Measurements from ENCODE around the gene CPED1. TPM values are rescaled to one million over a fixed set of nuclear protein-coding genes. Genes with fewer than 3 reads are reported as not detected.

The CPED1 gene
- total RNA-seq, 1 donor from 2014 or later, result not detected

- H3K36me3 Mint-ChIP-seq (ENCODE audit: unreplicated experiment), result no peaks in the 10 kb centered on the region
- H3K9me3 Mint-ChIP-seq (ENCODE audit: unreplicated experiment), result no peaks in the 10 kb centered on the region
- no peaks in the 10 kb centered on the region for H3K4me1 Mint-ChIP-seq (ENCODE audit: low read depth, unreplicated experiment)
- H3K27ac Mint-ChIP-seq (ENCODE audit: unreplicated experiment), result no peak overlapping the region
- no peaks in the 10 kb centered on the region for H3K27me3 Mint-ChIP-seq (ENCODE audit: unreplicated experiment)
- H3K4me3 Mint-ChIP-seq (ENCODE audit: unreplicated experiment), result no peak overlapping the region
- TF ChIP-seq, protein P1, sequence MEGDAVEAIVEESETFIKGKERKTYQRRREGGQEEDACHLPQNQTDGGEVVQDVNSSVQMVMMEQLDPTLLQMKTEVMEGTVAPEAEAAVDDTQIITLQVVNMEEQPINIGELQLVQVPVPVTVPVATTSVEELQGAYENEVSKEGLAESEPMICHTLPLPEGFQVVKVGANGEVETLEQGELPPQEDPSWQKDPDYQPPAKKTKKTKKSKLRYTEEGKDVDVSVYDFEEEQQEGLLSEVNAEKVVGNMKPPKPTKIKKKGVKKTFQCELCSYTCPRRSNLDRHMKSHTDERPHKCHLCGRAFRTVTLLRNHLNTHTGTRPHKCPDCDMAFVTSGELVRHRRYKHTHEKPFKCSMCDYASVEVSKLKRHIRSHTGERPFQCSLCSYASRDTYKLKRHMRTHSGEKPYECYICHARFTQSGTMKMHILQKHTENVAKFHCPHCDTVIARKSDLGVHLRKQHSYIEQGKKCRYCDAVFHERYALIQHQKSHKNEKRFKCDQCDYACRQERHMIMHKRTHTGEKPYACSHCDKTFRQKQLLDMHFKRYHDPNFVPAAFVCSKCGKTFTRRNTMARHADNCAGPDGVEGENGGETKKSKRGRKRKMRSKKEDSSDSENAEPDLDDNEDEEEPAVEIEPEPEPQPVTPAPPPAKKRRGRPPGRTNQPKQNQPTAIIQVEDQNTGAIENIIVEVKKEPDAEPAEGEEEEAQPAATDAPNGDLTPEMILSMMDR (IDR thresholded peaks at IDR 0.05; ENCODE audit: partially characterized antibody, unreplicated experiment), result no peak
- DNase-seq, result no peak
Measured at GRCh38 chr7:121197455-121197854, 208.9 kb downstream of the CPED1 start.

- no peaks in the 10 kb centered on the region for H3K4me1 Mint-ChIP-seq (ENCODE audit: low read depth, unreplicated experiment)
- no peak for DNase-seq
- H3K27me3 Mint-ChIP-seq (ENCODE audit: unreplicated experiment), result no peaks in the 10 kb centered on the region
- no peaks in the 10 kb centered on the region for H3K36me3 Mint-ChIP-seq (ENCODE audit: unreplicated experiment)
- no peaks in the 10 kb centered on the region for H3K9me3 Mint-ChIP-seq (ENCODE audit: unreplicated experiment)
- no peak overlapping the region for H3K4me3 Mint-ChIP-seq (ENCODE audit: unreplicated experiment)
- no peak overlapping the region for H3K27ac Mint-ChIP-seq (ENCODE audit: unreplicated experiment)
- TF ChIP-seq, protein P1 (IDR thresholded peaks at IDR 0.05; ENCODE audit: partially characterized antibody, unreplicated experiment), result no peak
Measured at GRCh38 chr7:121198502-121198901, 210.0 kb downstream of the CPED1 start.

DNA sequence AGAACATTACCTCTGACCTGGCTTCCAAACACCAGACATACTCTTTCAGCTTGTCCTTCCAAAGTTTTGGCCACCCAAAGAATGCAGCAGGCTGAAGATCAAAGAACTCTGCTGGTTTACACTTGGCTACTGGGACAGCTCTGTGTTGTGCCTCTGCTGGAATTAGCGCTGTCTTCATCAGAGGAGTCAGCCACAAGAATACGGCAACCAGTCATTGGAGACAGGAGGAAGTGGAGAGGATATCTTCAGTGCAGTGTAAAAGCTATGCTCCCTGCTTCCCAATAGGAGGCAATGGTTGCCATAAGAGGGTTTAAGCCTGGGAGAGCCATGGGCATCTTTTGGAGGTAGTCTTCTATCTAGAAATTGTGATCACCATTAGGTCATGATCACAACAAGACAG, 213.6 kb downstream of the CPED1 start:
- TF ChIP-seq, protein P1 (IDR thresholded peaks at IDR 0.05; ENCODE audit: partially characterized antibody, unreplicated experiment), result no peak
- H3K4me1 Mint-ChIP-seq (ENCODE audit: low read depth, unreplicated experiment), result no peaks in the 10 kb centered on the region
- no peaks in the 10 kb centered on the region for H3K36me3 Mint-ChIP-seq (ENCODE audit: unreplicated experiment)
- no peak overlapping the region for H3K4me3 Mint-ChIP-seq (ENCODE audit: unreplicated experiment)
- no peak overlapping the region for H3K27ac Mint-ChIP-seq (ENCODE audit: unreplicated experiment)
- no peaks in the 10 kb centered on the region for H3K27me3 Mint-ChIP-seq (ENCODE audit: unreplicated experiment)
- no peaks in the 10 kb centered on the region for H3K9me3 Mint-ChIP-seq (ENCODE audit: unreplicated experiment)
- no peak for DNase-seq

GRCh38 chr7:121202834-121203233, 214.3 kb downstream of the CPED1 start:
- no peak overlapping the region for H3K27ac Mint-ChIP-seq (ENCODE audit: unreplicated experiment)
- H3K4me1 Mint-ChIP-seq (ENCODE audit: low read depth, unreplicated experiment), result no peaks in the 10 kb centered on the region
- TF ChIP-seq, protein P1 (IDR thresholded peaks at IDR 0.05; ENCODE audit: partially characterized antibody, unreplicated experiment), result no peak
- H3K36me3 Mint-ChIP-seq (ENCODE audit: unreplicated experiment), result no peaks in the 10 kb centered on the region
- no peaks in the 10 kb centered on the region for H3K27me3 Mint-ChIP-seq (ENCODE audit: unreplicated experiment)
- no peak for DNase-seq
- H3K4me3 Mint-ChIP-seq (ENCODE audit: unreplicated experiment), result no peak overlapping the region
- H3K9me3 Mint-ChIP-seq (ENCODE audit: unreplicated experiment), result no peaks in the 10 kb centered on the region

DNA sequence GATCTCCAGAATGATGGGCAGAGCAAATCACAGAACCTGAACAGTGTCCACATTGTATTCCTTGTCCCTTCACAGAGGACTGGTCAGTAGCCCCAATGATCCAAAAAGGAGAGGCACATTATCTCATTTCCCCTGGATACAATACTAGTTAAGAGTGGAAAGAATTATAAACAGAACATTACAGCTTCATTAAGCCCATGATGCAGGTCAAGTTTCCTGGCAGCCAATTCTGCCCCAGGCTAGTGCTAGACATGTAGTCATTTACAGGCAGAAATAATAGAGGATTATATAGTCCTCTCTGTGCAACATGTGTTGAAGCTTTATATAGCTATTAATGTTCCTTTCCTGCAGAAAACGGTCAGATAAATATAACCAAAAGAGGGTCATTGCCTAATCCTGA, 216.0 kb downstream of the CPED1 start:
- Mint-ChIP-seq H3K9me3 (ENCODE audit: unreplicated experiment) (no peaks in the 10 kb centered on the region), H3K27me3 (ENCODE audit: unreplicated experiment) (no peaks in the 10 kb centered on the region), H3K27ac (ENCODE audit: unreplicated experiment) (no peak overlapping the region), H3K4me1 (ENCODE audit: low read depth, unreplicated experiment) (no peaks in the 10 kb centered on the region), H3K36me3 (ENCODE audit: unreplicated experiment) (no peaks in the 10 kb centered on the region), H3K4me3 (ENCODE audit: unreplicated experiment) (no peak overlapping the region)
- TF ChIP-seq, protein P1 (IDR thresholded peaks at IDR 0.05; ENCODE audit: partially characterized antibody, unreplicated experiment), result no peak
- no peak for DNase-seq
